Left ventricle myocardium inferior (tissue), 1 donor: ENCODE measurements around the gene CTBP2. TPM values are rescaled to one million over a fixed set of nuclear protein-coding genes. Genes with fewer than 3 reads are reported as not detected.
"Not testable (repeated sequence)": the region's sequence is repeated elsewhere in the genome, so short reads cannot be mapped to it uniquely, and the experiment has no call there.

Experiments used
- DNase-seq: peaks from one replicate; pipeline ENCODE4 v3.0.0-alpha.2; 2020
- H3K27ac ChIP-seq: fragments of 200-600 bp; replicated peaks from 2 replicates; pipeline ENCODE4 v1.8.0; 2021
- H3K27me3 ChIP-seq: fragments of 200-600 bp; 2 replicates; pipeline ENCODE4 v1.8.0; 2021; ENCODE audit warnings: low read depth
- H3K36me3 ChIP-seq: fragments of 200-600 bp; 2 replicates; pipeline ENCODE4 v1.8.0; 2021
- H3K4me1 ChIP-seq: fragments of 200-600 bp; 2 replicates; pipeline ENCODE4 v1.8.0; 2021
- H3K4me3 ChIP-seq: fragments of 200-600 bp; 2 replicates; pipeline ENCODE4 v1.8.0; 2021; ENCODE audit warnings: mild to moderate bottlenecking, moderate library complexity
- H3K9me3 ChIP-seq: fragments of 200-600 bp; replicated peaks from 2 replicates; pipeline ENCODE4 v1.8.0; 2021
- CTCF ChIP-seq: fragments of 200-600 bp; IDR thresholded peaks from 2 replicates; pipeline ENCODE4 v1.8.0; 2021; ENCODE audit warnings: antibody characterized with exemption, mild to moderate bottlenecking, borderline replicate concordance
- intact Hi-C: fragments of 100-400 bp; cut with micrococcal nuclease; formaldehyde crosslinking; loops from one replicate; pipeline ENCODE4 v1.11.0; 2022
- total RNA-seq: library from RNA; stranded (reverse); fragmentation: NEBNext Ultra II Directional; extraction: Animal tissue kit (Norgen Biotek cat#: 25700); gene quantifications from one replicate; pipeline ENCODE4 v1.2.1, GENCODE V29; 2021
- donor health status: DM: no; HTN: yes; CAD: no; lungs with severe emphysema.

Gene CTBP2
- total RNA-seq, 1 donor from 2014 or later, result 29.1 TPM

GRCh38 chr10:125061557-125062226 is 98.7 kb downstream of the CTBP2 start:
- peaks cover 100% of the 10 kb centered on the region for H3K4me1 ChIP-seq
- H3K36me3 ChIP-seq, result no peaks in the 10 kb centered on the region
- H3K27ac ChIP-seq, result peak overlapping the region; percentile 91
- TF ChIP-seq CTCF, result no peak
- peak overlapping the region; percentile 53 for H3K4me3 ChIP-seq
- H3K27me3 ChIP-seq, result no peaks in the 10 kb centered on the region
- no peaks in the 10 kb centered on the region for H3K9me3 ChIP-seq
- DNase-seq, result no peak
- intact Hi-C loops, result no loop called here

- no peaks in the 10 kb centered on the region for H3K27me3 ChIP-seq
- no peaks in the 10 kb centered on the region for H3K36me3 ChIP-seq
- intact Hi-C loops, result no loop called here
- H3K4me3 ChIP-seq, result peak overlapping the region; percentile 53
- DNase-seq, result peak; percentile 85
- peak; percentile 94 for TF ChIP-seq CTCF
- peak overlapping the region; percentile 91 for H3K27ac ChIP-seq
- H3K9me3 ChIP-seq, result no peaks in the 10 kb centered on the region
- peaks cover 100% of the 10 kb centered on the region for H3K4me1 ChIP-seq
Observed at GRCh38 chr10:125060826-125061556, 99.4 kb downstream of the CTBP2 start.

GRCh38 chr10:125060482-125060825 is 99.9 kb downstream of the CTBP2 start:
- Histone ChIP-seq H3K27ac (peak overlapping the region; percentile 91), H3K27me3 (no peaks in the 10 kb centered on the region), H3K36me3 (no peaks in the 10 kb centered on the region), H3K4me3 (peak overlapping the region; percentile 53), H3K4me1 (peaks cover 100% of the 10 kb centered on the region), H3K9me3 (no peaks in the 10 kb centered on the region)
- no peak for TF ChIP-seq CTCF
- no peak for DNase-seq
- intact Hi-C loops, result no loop called here

- Histone ChIP-seq H3K36me3 (no peaks in the 10 kb centered on the region), H3K27me3 (no peaks in the 10 kb centered on the region), H3K27ac (peak overlapping the region; percentile 91), H3K4me3 (peak overlapping the region; percentile 53), H3K9me3 (no peaks in the 10 kb centered on the region), H3K4me1 (peaks cover 100% of the 10 kb centered on the region)
- intact Hi-C loops, result no loop called here
- no peak for DNase-seq
- no peak for TF ChIP-seq CTCF
Observed at GRCh38 chr10:125060026-125060425, 100.3 kb downstream of the CTBP2 start.

GRCh38 chr10:125059348-125059747 is 101.0 kb downstream of the CTBP2 start:
- peaks cover 100% of the 10 kb centered on the region for H3K4me1 ChIP-seq
- H3K4me3 ChIP-seq, DNase-seq, H3K9me3 ChIP-seq, H3K27me3 ChIP-seq, intact Hi-C loops, H3K36me3 ChIP-seq: not testable (repeated sequence)
- H3K27ac ChIP-seq, result peak overlapping the region; percentile 91
